Neutrophil (primary cell): Measurements from ENCODE around the gene LARP1.

ENCODE experiments used
- H3K27ac ChIP-seq: fragments of 200-600 bp; sonication (generic); 2 replicates; pipeline ENCODE4 v1.5.1; 2016; ENCODE audit warnings: mild to moderate bottlenecking, moderate library complexity
- H3K27me3 ChIP-seq: fragments of 200-600 bp; sonication (generic); 2 replicates; pipeline ENCODE4 v1.6.0; 2016; ENCODE audit warnings: mild to moderate bottlenecking
- H3K36me3 ChIP-seq: fragments of 200-600 bp; sonication (generic); 2 replicates; pipeline ENCODE4 v1.5.1; 2017
- H3K4me1 ChIP-seq, 2 experiments: fragments of 200-600 bp in 1 of 2; sonication (generic) in 1 of 2; 1 replicate in 1 of 2; 2 replicates in 1 of 2; pipeline versions ENCODE4 v1.5.1 to v1.6.1; 2013 to 2016; ENCODE audit warnings: low read depth in 1 of 2, low read length in 1 of 2, mild to moderate bottlenecking in 1 of 2, moderate library complexity in 1 of 2; ENCODE audit not compliant: control insufficient read depth in 1 of 2, insufficient read depth in 1 of 2
- H3K4me3 ChIP-seq, 2 experiments: fragments of 200-600 bp in 1 of 2; sonication (generic) in 1 of 2; 1 replicate in 1 of 2; 2 replicates in 1 of 2; pipeline ENCODE4 v1.5.1; 2013 to 2016; ENCODE audit warnings: low read depth in 1 of 2, low read length in 1 of 2, mild to moderate bottlenecking in 1 of 2, moderate library complexity in 1 of 2
- H3K9me3 ChIP-seq: fragments of 200-600 bp; sonication (generic); 2 replicates; pipeline ENCODE4 v1.5.1; 2016
- CTCF ChIP-seq: fragments of 200-600 bp; sonication (generic); IDR thresholded peaks from 2 replicates; pipeline ENCODE4 v1.5.1; 2016; ENCODE audit warnings: antibody characterized with exemption

Gene LARP1

GRCh38 chr5:154755361-154756008 is at the start of gene LARP1:
TSS of gene LARP1 (plus strand) at chr5:154755377. CDS start at chr5:154755758, 381 bp downstream.
- Histone ChIP-seq H3K27ac (peak within 1 kb of the TSS; percentile 85), H3K9me3 (no peaks in the 10 kb centered on the region), H3K36me3 (no peaks in the 10 kb centered on the region), H3K4me1 (peaks cover 33 to 37% of the 10 kb centered on the region in 2 experiments), H3K27me3 (no peaks in the 10 kb centered on the region), H3K4me3 (peak within 1 kb of the TSS; percentile 95 to 100)
- no peak for TF ChIP-seq CTCF

- Histone ChIP-seq H3K27ac (no peak overlapping the region), H3K4me1 (peaks cover 5 to 8% of the 10 kb centered on the region in 2 experiments)
- no peak for TF ChIP-seq CTCF
Measured at GRCh38 chr5:154706416-154706815, 48.8 kb upstream of the LARP1 start.

GRCh38 chr5:154707641-154708040 is 47.5 kb upstream of the LARP1 start:
- TF ChIP-seq CTCF: no peak
- Histone ChIP-seq H3K9me3 (no peaks in the 10 kb centered on the region), H3K36me3 (no peaks in the 10 kb centered on the region), H3K4me3 (no peak overlapping the region), H3K27ac (no peak overlapping the region), H3K4me1 (peaks cover 5 to 8% of the 10 kb centered on the region in 2 experiments), H3K27me3 (no peaks in the 10 kb centered on the region)

More at GRCh38 chr5:154706416-154706815, 48.8 kb upstream of the LARP1 start:
- Histone ChIP-seq H3K27me3 (no peaks in the 10 kb centered on the region), H3K4me3 (no peak overlapping the region), H3K36me3 (no peaks in the 10 kb centered on the region), H3K9me3 (no peaks in the 10 kb centered on the region)

GRCh38 chr5:154708207-154708606 is 47.0 kb upstream of the LARP1 start:
- peaks cover 5 to 8% of the 10 kb centered on the region in 2 experiments for H3K4me1 ChIP-seq
- H3K9me3 ChIP-seq: no peaks in the 10 kb centered on the region
- H3K36me3 ChIP-seq: no peaks in the 10 kb centered on the region
- H3K27me3 ChIP-seq: no peaks in the 10 kb centered on the region
- H3K4me3 ChIP-seq: no peak overlapping the region
- peak overlapping the region; percentile 61 for H3K27ac ChIP-seq
- no peak for TF ChIP-seq CTCF

GRCh38 chr5:154708846-154709245 is 46.3 kb upstream of the LARP1 start:
- Histone ChIP-seq H3K9me3 (no peaks in the 10 kb centered on the region), H3K27ac (peak overlapping the region; percentile 61), H3K36me3 (no peaks in the 10 kb centered on the region), H3K4me3 (no peak overlapping the region), H3K27me3 (no peaks in the 10 kb centered on the region), H3K4me1 (peaks cover 7 to 9% of the 10 kb centered on the region in 2 experiments)
- TF ChIP-seq CTCF: no peak
